Tongue (tissue), 2 donors: ENCODE results near the gene MYG1. TPM values are rescaled to one million over a fixed set of nuclear protein-coding genes. Genes with fewer than 3 reads are reported as not detected.
A peak's percentile ranks its signal among the peaks of the same experiment; 100 is the strongest.

Source experiments
- DNase-seq: peaks from one replicate; pipeline ENCODE4 v3.0.0-alpha.2; 2015
- total RNA-seq: library from RNA; depleted of rRNA; stranded (reverse); fragments of >200 nt; gene quantifications from one replicate; pipeline ENCODE4 v1.2.3, GENCODE V29; 2014

The MYG1 gene, protein sequence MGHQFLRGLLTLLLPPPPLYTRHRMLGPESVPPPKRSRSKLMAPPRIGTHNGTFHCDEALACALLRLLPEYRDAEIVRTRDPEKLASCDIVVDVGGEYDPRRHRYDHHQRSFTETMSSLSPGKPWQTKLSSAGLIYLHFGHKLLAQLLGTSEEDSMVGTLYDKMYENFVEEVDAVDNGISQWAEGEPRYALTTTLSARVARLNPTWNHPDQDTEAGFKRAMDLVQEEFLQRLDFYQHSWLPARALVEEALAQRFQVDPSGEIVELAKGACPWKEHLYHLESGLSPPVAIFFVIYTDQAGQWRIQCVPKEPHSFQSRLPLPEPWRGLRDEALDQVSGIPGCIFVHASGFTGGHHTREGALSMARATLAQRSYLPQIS
- 29.5 TPM for total RNA-seq

DNA sequence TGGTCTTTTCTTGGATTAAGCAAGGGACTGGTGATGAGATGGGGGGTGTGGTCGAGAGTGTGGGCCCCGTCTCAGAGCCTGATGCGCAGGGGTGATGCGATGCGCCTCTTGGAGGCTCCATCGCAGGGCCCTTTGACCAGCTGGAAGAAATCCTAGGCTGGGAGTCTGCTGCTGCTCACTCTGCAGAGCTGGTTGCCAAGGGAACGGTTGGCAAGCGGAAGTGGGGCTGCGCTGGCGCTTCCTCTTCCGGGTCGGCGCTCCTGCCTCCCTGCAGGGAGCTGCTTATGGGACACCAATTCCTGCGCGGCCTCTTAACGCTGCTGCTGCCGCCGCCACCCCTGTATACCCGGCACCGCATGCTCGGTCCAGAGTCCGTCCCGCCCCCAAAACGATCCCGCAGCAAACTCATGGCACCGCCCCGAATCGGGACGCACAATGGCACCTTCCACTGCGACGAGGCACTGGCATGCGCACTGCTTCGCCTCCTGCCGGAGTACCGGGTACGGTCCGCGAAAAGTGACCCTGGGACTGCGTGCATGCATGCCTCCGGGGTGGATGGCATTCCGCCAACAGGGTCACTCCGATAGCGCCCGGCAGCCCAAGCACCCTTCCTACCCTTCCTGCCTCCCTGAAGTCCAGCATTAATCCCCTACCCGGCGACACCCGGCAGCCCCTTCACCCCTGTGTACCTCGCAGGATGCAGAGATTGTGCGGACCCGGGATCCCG is at the start of gene MYG1:
MYG1 (plus strand) TSS at position 242 of the 727 bp plus-strand sequence; CDS start at position 285, 43 bp downstream.
- peak; percentile 95 for DNase-seq

DNA sequence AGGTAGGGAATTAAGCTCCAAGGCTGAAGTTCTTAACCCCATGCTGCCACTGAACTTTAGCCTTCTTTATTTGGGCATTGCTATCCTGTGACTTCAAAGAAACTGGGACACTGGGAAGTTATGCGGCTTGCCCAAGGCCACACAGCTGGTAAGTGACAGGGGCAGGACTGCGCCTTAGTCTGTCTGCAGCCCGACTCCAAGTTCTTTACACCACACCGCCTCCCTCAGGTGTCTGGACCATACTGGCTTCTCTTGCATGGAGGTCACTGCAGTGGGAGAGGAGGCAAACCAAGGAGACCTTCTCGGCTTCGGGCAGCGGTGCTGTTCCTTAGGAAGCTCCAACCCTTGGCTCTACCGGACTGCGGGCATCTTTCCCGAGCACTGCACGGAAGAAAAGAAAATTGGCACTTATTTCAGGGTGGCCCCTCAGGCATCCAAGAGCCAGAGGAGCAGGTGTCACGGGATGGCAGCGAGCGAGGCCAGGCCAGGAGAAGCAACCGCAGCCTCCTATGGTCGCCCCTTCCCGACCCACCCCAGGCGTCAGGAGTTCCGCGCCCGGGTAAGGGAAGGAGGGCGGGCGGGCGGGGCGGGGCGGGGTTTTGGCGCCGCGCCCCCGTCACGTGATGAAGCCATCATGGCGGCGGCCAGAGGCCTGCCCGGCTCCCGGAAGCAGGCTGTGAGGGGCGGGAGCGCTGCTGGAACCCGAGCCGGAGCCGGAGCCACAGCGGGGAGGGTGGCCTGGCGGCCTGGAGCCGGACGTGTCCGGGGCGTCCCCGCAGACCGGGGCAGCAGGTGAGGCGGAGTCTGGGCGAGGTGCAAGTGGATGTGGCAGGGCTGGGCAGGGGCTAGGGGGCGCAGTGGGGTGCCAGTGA is 47.8 kb upstream of the MYG1 start:
- DNase-seq: peak; percentile 91

DNA sequence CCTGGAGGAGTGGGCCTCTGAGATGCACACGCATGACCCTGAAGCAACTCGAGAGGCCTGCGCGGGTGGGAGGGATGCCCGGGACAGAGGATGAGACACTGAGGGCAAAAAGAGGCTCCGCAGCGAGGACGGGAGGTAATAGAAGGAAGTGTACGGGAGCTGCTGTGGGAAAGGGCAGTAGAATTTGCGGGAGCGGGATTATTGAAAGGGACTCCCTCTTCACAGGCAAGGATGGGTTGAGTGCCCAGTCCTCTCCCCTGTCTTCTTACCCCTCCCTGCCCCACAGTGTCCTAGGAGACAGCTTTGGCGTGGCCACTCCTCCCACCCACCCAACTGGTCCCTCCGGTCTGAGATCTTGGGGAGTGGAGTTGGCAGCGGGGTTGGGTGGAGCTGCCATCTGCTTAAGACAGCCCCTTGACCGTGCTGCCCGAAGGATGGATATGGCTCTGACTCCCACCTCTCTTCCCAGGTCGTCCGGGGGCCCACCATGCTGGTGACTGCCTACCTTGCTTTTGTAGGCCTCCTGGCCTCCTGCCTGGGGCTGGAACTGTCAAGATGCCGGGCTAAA is 47.1 kb upstream of the MYG1 start:
- no peak for DNase-seq

DNA sequence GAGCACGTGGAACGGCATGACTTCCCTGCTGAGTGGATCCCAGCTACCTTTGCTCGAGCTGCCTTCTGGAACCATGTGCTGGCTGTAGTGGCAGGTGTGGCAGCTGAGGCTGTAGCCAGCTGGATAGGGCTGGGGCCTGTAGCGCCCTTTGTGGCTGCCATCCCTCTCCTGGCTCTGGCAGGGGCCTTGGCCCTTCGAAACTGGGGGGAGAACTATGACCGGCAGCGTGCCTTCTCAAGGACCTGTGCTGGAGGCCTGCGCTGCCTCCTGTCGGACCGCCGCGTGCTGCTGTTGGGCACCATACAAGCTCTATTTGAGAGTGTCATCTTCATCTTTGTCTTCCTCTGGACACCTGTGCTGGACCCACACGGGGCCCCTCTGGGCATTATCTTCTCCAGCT is 46.2 kb upstream of the MYG1 start:
- no peak for DNase-seq

DNA sequence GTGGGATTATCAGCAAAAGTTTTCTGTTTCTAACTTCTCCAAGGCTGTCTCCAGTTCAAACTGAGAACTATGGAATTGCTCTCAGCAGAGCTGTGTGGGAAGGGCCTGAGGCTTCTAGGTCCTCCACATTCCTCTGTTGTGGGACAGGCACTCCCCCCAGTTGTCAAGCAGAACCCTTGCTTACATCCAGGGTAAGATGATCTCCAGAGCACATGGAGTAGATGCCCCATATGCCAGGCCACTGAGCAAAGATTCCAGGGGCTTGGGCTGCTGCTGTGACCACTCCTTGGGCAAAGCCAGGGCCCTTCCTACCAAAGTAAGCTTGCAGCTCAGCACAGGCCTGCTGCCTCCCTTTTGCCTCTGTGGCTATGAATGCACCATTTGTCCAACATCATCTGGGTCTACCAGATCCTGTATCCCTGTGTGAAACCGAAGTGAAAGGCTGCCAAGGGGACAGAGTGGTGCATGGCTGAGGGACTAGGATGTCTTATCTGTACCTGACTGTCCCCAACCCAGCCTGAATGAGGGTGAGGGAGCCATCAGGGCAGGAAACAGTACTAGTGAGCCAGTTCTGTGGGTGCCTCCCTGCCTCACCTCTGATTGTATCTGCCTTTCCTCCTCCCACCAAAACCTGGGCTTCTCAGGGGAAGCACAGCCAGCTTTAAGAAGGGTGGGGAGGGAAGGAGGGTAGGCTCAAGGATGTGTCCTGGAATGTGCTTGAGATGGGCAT is 44.5 kb upstream of the MYG1 start:
- DNase-seq: no peak

DNA sequence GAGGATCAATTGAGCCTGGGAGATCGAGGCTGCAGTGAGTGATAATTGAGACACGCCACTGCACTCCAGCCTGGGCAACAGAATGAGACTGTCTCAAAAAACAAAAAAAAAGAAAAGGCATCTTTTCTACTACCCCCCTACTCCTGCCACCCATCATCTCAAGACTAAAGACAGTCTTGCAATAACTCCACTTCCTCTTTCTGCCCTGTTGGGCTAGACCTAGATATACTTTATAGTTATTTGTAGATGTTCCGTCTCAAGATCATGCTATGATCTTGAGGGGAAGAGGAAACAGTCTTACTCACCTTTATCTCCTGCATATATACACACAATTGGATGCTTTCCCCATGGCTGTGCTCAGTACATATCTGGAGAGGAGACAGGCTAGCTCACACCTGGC is 43.5 kb upstream of the MYG1 start:
- DNase-seq: no peak

DNA sequence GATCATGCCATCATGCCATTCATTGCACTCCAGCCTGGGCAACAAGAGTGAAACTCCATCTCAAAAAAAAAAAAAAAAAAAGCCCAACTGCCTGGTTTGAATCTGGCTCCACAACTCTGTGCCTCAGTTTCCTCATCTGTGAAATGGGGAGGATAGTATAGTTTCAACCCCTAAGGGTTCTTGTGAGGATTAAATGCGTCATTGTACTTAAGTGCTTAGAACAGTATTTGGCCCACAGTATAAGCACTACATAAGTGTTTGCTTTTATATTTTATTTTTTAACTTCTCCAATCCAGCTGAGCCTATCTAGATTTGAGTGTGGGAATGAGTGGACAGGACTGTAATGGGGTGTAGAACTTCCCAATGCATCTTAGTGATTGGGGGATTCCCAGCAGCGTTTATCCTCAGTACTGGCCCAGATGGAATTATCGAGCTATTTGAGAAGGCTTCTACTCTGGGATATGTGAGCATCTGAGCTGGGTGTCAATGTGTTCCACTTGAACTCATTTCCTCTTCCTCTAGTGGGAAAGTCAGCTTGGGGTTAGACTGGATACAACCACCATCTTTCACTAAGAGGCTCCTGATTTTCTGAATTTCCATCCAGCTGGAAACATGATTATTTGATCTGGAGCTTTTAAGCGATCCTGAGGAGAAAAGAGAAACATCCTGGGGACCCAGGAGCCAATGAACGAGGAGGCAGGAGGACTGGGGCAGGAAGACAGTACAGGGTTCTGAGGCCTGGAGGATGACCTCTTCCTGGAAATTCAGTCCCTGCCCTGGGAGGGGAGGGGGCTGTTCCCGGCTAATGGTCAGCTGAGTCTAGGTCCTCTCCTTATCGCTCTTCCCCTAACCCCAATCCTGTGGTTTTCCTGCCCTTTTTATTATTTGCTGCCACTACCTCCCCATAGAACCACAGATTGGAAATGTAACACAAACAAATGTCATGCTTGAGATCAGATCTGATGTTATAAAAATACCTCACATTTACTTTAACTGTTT is 40.7 kb upstream of the MYG1 start:
- DNase-seq: no peak

DNA sequence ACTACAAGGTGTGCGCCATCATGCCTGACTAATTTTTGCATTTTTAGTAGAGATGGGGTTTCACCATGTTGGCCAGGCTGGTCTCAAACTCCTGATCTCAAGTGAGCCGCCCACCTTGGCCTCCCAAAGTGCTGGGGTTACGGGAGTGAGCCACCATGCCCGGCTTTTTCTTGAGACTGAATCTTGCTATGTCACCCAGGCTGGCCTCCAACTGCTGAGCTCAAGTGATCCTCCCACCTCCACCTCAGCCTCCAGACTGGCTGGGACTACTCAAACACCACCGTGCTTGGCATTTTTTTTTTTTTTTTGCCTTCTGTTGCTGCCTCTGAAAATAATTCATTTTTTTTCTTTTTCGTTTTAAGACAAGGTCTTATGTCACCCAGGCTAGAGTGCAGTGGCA is 39.6 kb upstream of the MYG1 start:
- no peak for DNase-seq

DNA sequence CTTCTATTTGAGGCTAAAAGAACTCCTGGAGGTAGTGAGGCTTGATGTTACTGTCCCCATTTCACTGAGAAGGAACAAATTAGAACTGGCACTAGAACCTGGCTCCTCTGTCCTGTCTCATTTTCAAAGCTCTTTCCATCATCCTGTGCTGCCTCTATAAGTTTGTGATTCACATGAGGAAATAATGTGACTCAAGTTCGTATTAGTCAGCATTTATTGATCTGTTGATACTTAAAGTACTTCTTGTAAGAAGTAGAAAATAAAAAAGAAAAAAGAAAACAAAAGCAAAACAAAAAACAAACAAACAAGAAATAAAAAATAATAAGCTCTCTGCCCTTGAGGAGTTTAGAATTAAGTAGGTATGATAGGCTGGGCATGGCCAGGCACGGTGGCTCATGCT is 33.7 kb upstream of the MYG1 start:
- no peak for DNase-seq

DNA sequence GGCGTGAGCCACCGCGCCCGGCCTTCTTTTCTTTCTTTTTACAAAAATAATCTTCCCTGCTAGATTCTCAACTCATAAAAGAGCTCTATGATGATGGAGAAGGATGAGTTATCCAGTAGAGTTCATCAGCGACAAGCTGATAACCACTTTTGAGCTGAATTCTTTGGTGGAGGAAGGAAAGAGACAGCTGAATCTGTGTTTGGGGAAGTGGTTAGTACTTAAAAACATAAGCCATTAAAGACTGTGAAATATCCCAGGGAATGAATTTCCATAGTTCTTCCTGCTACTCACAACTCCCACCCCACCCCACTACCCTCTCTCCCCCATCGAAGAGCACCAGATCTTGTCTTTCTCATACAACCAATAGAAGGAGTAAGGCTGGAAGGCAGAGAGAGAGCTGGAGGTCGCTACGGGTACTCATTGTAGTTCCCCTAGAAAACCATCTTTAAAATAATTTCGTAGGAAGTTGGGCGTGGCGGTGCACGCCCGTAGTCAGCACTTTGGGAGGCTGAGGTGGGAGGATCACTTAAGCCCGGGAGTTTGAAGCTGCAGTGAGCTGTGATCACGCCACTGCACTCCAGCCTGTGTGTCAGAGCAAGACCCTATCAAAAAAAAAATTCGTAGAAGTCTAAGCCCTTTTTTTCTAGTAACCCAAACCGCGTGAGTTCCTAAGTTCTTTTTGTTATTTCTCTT is 32.0 kb upstream of the MYG1 start:
- DNase-seq: no peak

DNA sequence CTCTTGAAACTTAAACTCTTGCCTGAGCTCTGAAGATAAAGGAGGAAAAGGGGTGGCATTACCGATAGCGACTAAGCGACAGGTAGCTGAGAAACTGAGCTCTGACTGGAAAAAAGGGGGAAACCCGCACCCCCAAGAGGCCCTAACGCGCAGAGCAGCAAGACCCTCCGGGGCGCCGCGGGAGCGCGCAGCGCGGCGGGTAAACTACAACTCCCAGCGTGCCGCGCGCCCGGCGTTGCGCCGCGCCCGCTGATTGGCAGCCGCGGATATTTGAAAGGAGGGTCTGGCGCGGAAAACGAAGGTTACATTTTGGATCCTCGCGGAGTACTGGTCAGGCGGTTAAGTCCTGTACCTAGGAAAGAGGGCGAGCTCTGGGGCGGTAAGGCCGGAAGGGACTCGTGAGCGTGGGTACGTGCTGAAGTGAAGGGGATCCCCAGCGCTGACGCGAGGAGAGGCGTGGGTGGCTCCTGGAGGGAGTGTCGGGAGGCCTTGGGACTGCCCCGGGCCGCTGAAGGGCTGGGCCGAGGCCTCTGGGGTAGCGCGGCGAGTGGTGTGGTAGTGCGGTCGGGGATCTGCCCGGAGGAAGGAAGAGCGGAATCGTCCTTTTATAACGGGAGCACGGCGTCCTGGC is 31.4 kb upstream of the MYG1 start, which contains the start of gene ESPL1:
ESPL1 (plus strand) TSS at position 301 of the 631 bp plus-strand sequence. CDS start 468 bp downstream, outside the sequence.
- DNase-seq: peak; percentile 89

DNA sequence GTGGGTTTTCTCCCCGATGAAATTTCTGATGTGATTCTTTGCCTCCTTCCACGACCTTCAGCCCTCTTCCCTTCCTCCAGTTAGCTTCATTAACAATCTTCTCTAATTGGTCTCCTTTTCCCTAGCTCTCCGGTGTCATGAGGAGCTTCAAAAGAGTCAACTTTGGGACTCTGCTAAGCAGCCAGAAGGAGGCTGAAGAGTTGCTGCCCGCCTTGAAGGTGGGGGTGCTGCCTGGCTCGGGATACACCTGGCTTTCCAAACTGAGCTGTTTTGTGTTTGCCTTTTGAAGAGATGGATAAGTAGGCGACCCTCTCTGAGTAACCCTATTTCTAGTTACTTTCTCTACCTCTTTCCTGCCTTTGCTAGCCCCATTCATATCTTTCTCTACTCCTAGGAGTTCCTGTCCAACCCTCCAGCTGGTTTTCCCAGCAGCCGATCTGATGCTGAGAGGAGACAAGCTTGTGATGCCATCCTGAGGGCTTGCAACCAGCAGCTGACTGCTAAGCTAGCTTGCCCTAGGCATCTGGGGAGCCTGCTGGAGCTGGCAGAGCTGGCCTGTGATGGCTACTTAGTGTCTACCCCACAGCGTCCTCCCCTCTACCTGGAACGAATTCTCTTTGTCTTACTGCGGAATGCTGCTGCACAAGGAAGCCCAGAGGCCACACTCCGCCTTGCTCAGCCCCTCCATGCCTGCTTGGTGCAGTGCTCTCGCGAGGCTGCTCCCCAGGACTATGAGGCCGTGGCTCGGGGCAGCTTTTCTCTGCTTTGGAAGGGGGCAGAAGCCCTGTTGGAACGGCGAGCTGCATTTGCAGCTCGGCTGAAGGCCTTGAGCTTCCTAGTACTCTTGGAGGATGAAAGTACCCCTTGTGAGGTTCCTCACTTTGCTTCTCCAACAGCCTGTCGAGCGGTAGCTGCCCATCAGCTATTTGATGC is 30.6 kb upstream of the MYG1 start:
- DNase-seq: no peak

DNA sequence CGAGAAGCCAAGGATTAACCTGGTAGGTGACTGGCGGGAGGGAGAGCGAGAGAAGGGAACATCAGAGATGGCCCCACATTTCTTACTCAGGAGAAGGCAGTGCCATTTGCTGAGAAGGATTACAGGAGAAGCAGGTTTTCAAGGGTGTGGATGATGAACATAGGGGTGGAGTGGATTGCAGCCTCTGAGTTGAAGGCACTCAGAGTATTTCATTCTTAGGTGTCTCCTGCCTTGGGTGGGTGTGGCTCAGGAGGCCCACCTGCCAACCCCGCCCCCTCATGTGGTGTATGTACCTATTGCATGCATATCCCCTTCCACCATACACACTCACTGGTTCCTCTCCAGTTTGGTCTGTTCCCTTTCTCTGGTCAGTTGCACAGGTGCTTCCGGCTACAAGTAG is 25.1 kb upstream of the MYG1 start:
- DNase-seq: no peak

DNA sequence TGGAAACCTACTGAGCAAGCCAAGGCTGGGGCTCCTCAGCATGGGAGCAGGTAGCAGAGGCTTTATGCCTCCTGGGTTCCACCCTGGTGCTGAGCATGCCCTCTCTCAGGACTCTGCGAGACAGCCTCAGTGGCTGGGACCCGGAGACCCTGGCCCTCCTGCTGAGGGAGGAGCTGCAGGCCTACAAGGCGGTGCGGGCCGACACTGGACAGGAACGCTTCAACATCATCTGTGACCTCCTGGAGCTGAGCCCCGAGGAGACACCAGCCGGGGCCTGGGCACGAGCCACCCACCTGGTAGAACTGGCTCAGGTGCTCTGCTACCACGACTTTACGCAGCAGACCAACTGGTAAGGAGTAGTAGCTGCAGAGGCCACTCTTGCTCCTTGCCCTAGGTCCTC is 23.0 kb upstream of the MYG1 start:
- no peak for DNase-seq

DNA sequence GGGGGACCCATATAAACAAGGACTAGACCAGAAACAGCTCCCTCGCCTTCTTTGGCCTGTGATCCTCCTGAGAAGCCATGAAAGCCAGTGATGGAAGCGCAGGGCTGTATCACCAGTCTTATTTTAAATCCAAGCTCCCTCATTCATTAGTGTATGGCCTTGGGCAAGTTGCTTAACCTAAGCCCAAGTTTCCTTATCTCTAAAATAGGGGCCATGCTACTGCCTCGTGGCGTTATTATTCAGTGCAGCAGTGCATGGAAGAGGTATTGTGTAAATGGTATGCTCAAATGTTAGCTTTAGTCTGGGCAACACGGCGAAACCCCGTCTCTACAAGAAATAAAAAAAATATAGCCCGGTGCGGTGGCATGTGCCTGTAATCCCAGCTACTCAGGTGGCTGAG is 21.5 kb upstream of the MYG1 start:
- no peak for DNase-seq

DNA sequence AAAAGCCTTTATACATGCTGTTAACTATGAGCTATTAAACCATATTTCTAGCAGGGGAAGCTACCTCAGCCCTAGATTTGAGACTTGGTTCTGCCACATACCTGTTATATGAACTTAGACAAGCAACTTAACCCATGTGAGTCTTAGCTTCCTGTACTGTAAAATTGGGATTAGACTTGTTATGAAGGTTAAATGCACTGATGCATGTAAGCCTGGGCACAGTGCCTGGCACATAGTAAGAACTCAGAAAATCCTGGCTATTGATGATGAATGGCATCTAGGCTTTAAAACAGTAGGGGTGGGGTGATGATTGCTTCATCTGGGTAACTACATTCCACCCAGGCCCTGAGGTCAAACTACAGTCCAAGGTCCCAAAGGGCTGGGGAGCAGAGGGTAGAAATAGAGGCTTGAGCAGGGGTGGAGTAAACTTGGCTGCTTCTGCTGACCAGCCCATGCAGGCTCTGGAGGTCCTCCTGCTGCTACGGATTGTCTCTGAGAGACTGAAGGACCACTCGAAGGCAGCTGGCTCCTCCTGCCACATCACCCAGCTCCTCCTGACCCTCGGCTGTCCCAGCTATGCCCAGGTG is 20.1 kb upstream of the MYG1 start:
- DNase-seq: no peak

DNA sequence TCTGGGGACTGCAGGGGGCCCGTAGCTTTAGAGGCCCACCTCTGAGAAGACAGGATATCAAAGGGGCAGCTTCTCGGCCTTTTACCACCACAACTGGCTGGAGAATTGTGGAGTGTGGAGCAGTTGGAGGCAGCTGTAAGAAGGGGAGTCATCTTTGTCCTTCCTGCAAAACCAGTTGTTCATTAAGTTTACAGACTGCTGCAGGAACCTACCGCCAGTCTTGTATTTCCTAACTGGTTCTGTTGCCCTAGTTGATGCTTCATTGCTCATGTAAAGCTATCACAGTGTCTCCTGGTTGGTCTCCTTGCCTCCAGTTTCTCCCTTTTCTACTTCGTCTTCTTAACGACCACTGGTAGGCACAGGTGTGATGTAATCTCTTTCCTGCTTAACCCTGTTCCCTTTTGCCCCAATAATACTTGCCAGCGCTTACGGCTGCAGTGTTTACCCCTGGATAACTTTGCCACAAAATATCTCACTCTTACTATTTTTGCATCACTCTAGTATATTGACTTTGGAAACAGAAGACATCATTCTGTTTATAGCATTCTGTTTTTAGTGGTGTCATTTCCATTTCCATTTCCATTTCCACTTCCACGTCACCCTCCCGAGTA is 19.5 kb upstream of the MYG1 start:
- no peak for DNase-seq
